Natural killer cell treated with Interleukin-12 subunit alpha and Interleukin-12 subunit beta and Interleukin-15 and Interleukin-18, amount 100 ng/mL, for 72 hours (primary cell): Measurements from ENCODE around the gene PANX2. TPM values are rescaled to one million over a fixed set of nuclear protein-coding genes. Genes with fewer than 3 reads are reported as not detected.
A peak's percentile ranks its signal among the peaks of the same experiment; 100 is the strongest.

Source experiments
- ATAC-seq, 2 donors: fragments of 150-1000 bp; cut with Tn5 transposase in 1 of 2; sonication (Bioruptor Pico), chemical (Tn5 transposase) in 1 of 2; 2 replicates each; pipeline ENCODE4 v1.10.0; 2021
- DNase-seq: peaks from one replicate; pipeline ENCODE4 v3.0.0; 2022; ENCODE audit warnings: low spot score
- H3K27ac Mint-ChIP-seq, 2 donors: 1 replicate in 1 of 2; 2 replicates in 1 of 2; pipeline ENCODE4 v1.8.0; 2022; ENCODE audit warnings: mixed read lengths in 2 of 2, mild to moderate bottlenecking in 1 of 2, moderate library complexity in 1 of 2
- H3K27me3 Mint-ChIP-seq, 2 donors: 1 replicate in 1 of 2; 2 replicates in 1 of 2; pipeline ENCODE4 v1.8.0; 2022; ENCODE audit warnings: mixed read lengths in 2 of 2
- H3K36me3 Mint-ChIP-seq: one replicate; pipeline ENCODE4 v1.8.0; 2022; ENCODE audit warnings: mixed read lengths
- H3K4me1 Mint-ChIP-seq, 2 donors: 1 replicate in 1 of 2; 2 replicates in 1 of 2; pipeline ENCODE4 v1.8.0; 2022; ENCODE audit warnings: low read depth in 2 of 2, mixed read lengths in 2 of 2, mild to moderate bottlenecking in 1 of 2
- H3K4me3 Mint-ChIP-seq: one replicate; pipeline ENCODE4 v1.8.0; 2022; ENCODE audit warnings: mixed read lengths
- H3K9me3 Mint-ChIP-seq: 2 replicates; pipeline ENCODE4 v1.8.0; 2022; ENCODE audit warnings: mixed read lengths
- total RNA-seq, 2 donors: library from RNA; stranded (reverse); gene quantifications; one replicate each; pipeline ENCODE4 v1.2.3, GENCODE V29; 2022

Gene PANX2
- total RNA-seq, 2 donors from 2014 or later = 3.0 to 3.5 TPM

- H3K4me3 Mint-ChIP-seq = no peak overlapping the region
- H3K27me3 Mint-ChIP-seq = peaks cover 0 to 8% of the 10 kb centered on the region in 2 donors
- no peak overlapping the region for H3K27ac Mint-ChIP-seq
- H3K4me1 Mint-ChIP-seq = peaks cover 0 to 15% of the 10 kb centered on the region in 2 donors
- ATAC-seq = no peak
- H3K9me3 Mint-ChIP-seq = no peaks in the 10 kb centered on the region
- no peaks in the 10 kb centered on the region for H3K36me3 Mint-ChIP-seq
- DNase-seq = no peak
Observed at GRCh38 chr22:50179937-50180726, 9.6 kb downstream of the PANX2 start.

- DNase-seq = no peak
- Mint-ChIP-seq H3K9me3 (no peaks in the 10 kb centered on the region), H3K27ac (no peak overlapping the region), H3K4me1 (peaks cover 4 to 18% of the 10 kb centered on the region in 2 donors), H3K27me3 (peaks cover 0 to 8% of the 10 kb centered on the region in 2 donors), H3K4me3 (no peak overlapping the region), H3K36me3 (no peaks in the 10 kb centered on the region)
- no peak for ATAC-seq
Observed at GRCh38 chr22:50180727-50181521, 10.4 kb downstream of the PANX2 start.

- Mint-ChIP-seq H3K27ac (no peak overlapping the region), H3K9me3 (no peaks in the 10 kb centered on the region), H3K4me3 (no peak overlapping the region), H3K36me3 (no peaks in the 10 kb centered on the region), H3K27me3 (peaks cover 0 to 5% of the 10 kb centered on the region in 2 donors), H3K4me1 (peaks cover 12 to 19% of the 10 kb centered on the region in 2 donors)
- DNase-seq (no peak), ATAC-seq (no peak)
Observed at GRCh38 chr22:50182176-50183081, 11.9 kb downstream of the PANX2 start.

- H3K36me3 Mint-ChIP-seq = no peaks in the 10 kb centered on the region
- peak overlapping the region; percentile 67 for H3K4me3 Mint-ChIP-seq
- DNase-seq = no peak
- peaks cover 15 to 20% of the 10 kb centered on the region in 2 donors for H3K4me1 Mint-ChIP-seq
- peaks cover 0 to 3% of the 10 kb centered on the region in 2 donors for H3K27me3 Mint-ChIP-seq
- no peaks in the 10 kb centered on the region for H3K9me3 Mint-ChIP-seq
- peak overlapping the region in 1 of 2 donors; percentile 48 for H3K27ac Mint-ChIP-seq
- no peak for ATAC-seq
Observed at GRCh38 chr22:50183141-50183971, 12.8 kb downstream of the PANX2 start.

GRCh38 chr22:50184004-50184901 is 13.7 kb downstream of the PANX2 start:
- DNase-seq (no peak), ATAC-seq (no peak)
- Mint-ChIP-seq H3K9me3 (no peaks in the 10 kb centered on the region), H3K27me3 (peaks cover 0 to 3% of the 10 kb centered on the region in 2 donors), H3K4me3 (peak overlapping the region; percentile 67), H3K27ac (peak overlapping the region in 1 of 2 donors; percentile 48), H3K4me1 (peaks cover 17 to 21% of the 10 kb centered on the region in 2 donors), H3K36me3 (no peaks in the 10 kb centered on the region)

GRCh38 chr22:50184902-50185374 is 14.4 kb downstream of the PANX2 start:
- peak overlapping the region in 1 of 2 donors; percentile 70 for H3K27ac Mint-ChIP-seq
- H3K27me3 Mint-ChIP-seq = no peaks in the 10 kb centered on the region
- no peak for DNase-seq
- peak; percentile 2 to 8 for ATAC-seq
- no peaks in the 10 kb centered on the region for H3K9me3 Mint-ChIP-seq
- no peaks in the 10 kb centered on the region for H3K36me3 Mint-ChIP-seq
- peaks cover 22 to 23% of the 10 kb centered on the region in 2 donors for H3K4me1 Mint-ChIP-seq
- H3K4me3 Mint-ChIP-seq = peak overlapping the region; percentile 79

GRCh38 chr22:50185375-50186087 is 15.0 kb downstream of the PANX2 start, which contains the start of gene TRABD:
Gene TRABD (plus strand): TSS chr22:50185913. CDS start chr22:50193061, 7,148 bp downstream.
- Mint-ChIP-seq H3K27ac (peak within 1 kb of the TSS; percentile 84 to 93), H3K27me3 (no peaks in the 10 kb centered on the region), H3K4me3 (peak within 1 kb of the TSS; percentile 98), H3K9me3 (no peaks in the 10 kb centered on the region), H3K4me1 (peaks cover 22 to 24% of the 10 kb centered on the region in 2 donors), H3K36me3 (no peaks in the 10 kb centered on the region)
- DNase-seq (peak; percentile 94), ATAC-seq (peak; percentile 92 to 94)

- DNase-seq (no peak), ATAC-seq (no peak)
- Mint-ChIP-seq H3K27me3 (no peaks in the 10 kb centered on the region), H3K36me3 (no peaks in the 10 kb centered on the region), H3K27ac (peak overlapping the region; percentile 84 to 93), H3K9me3 (no peaks in the 10 kb centered on the region), H3K4me1 (peaks cover 25 to 26% of the 10 kb centered on the region in 2 donors), H3K4me3 (peak overlapping the region; percentile 98)
Observed at GRCh38 chr22:50186181-50186714, 15.7 kb downstream of the PANX2 start.

GRCh38 chr22:50186761-50187523 is 16.4 kb downstream of the PANX2 start:
- no peaks in the 10 kb centered on the region for H3K9me3 Mint-ChIP-seq
- H3K27me3 Mint-ChIP-seq = no peaks in the 10 kb centered on the region
- H3K36me3 Mint-ChIP-seq = no peaks in the 10 kb centered on the region
- H3K4me3 Mint-ChIP-seq = peak overlapping the region; percentile 98
- H3K27ac Mint-ChIP-seq = peak overlapping the region; percentile 84 to 93
- DNase-seq (no peak), ATAC-seq (no peak)
- peaks cover 30 to 31% of the 10 kb centered on the region in 2 donors for H3K4me1 Mint-ChIP-seq

GRCh38 chr22:50188356-50188755 is 17.8 kb downstream of the PANX2 start:
- Mint-ChIP-seq H3K4me1 (peaks cover 34 to 36% of the 10 kb centered on the region in 2 donors), H3K27me3 (no peaks in the 10 kb centered on the region), H3K27ac (no peak overlapping the region), H3K36me3 (no peaks in the 10 kb centered on the region), H3K4me3 (no peak overlapping the region), H3K9me3 (no peaks in the 10 kb centered on the region)
- ATAC-seq (no peak), DNase-seq (no peak)
